Lower leg skin (tissue), 3 donors: ENCODE measurements around the gene CACNB4.

Experiments used
- POLR2A ChIP-seq, 2 donors: fragments of 450-650 bp; IDR thresholded peaks; one replicate each; pipeline ENCODE4 v1.6.1; 2016 to 2017; ENCODE audit warnings: antibody characterized with exemption in 2 of 2, mild to moderate bottlenecking in 1 of 2, moderate library complexity in 1 of 2
- TF ChIP-seq, protein P1 (sequence below), 3 donors: fragments of 450-650 bp; IDR thresholded peaks; one replicate each; pipeline ENCODE4 v1.5.1; 2016; ENCODE audit warnings: antibody characterized with exemption in 3 of 3, mild to moderate bottlenecking in 3 of 3, moderate library complexity in 2 of 3

DNA sequence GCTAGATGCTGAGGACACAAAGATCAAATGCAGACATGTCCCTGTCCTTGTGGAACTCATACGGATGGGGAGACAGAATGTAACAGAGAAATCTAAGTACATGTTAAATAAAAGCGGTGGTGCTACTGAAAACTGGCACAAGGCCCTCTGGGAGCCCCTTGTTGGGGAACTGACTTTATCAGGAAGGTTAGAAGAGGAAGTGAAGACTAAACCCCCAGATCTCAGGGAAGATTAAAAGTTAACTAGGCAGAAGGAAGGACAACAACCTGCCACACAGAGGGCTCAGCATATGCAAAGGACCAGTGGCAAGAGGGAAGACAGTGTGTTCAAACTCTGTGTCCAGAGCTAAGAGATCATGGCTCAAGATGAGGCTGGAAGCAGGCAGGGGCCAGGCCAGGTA is 4.8 kb downstream of the CACNB4 start:
- TF ChIP-seq, protein P1, sequence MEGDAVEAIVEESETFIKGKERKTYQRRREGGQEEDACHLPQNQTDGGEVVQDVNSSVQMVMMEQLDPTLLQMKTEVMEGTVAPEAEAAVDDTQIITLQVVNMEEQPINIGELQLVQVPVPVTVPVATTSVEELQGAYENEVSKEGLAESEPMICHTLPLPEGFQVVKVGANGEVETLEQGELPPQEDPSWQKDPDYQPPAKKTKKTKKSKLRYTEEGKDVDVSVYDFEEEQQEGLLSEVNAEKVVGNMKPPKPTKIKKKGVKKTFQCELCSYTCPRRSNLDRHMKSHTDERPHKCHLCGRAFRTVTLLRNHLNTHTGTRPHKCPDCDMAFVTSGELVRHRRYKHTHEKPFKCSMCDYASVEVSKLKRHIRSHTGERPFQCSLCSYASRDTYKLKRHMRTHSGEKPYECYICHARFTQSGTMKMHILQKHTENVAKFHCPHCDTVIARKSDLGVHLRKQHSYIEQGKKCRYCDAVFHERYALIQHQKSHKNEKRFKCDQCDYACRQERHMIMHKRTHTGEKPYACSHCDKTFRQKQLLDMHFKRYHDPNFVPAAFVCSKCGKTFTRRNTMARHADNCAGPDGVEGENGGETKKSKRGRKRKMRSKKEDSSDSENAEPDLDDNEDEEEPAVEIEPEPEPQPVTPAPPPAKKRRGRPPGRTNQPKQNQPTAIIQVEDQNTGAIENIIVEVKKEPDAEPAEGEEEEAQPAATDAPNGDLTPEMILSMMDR (IDR thresholded peaks at IDR 0.05) = no peak
- no peak for TF ChIP-seq POLR2A (IDR thresholded peaks at IDR 0.05)
